ACC112 (cell line): ENCODE measurements around the gene RNASE7.

Experiments used
- H2AFZ ChIP-seq: fragments of 200-600 bp; sonication (generic); one replicate; pipeline ENCODE4 v1.6.0; 2017; ENCODE audit warnings: antibody characterized with exemption, low read length; ENCODE audit not compliant: unreplicated experiment
- H3K27ac ChIP-seq: fragments of 200-600 bp; sonication (generic); 2 replicates; pipeline ENCODE4 v1.5.1; 2014; ENCODE audit warnings: low read depth, mild to moderate bottlenecking, antibody characterized with exemption, low read length, moderate library complexity
- H3K27me3 ChIP-seq: fragments of 200-600 bp; sonication (generic); 2 replicates; pipeline ENCODE4 v1.6.1; 2014; ENCODE audit warnings: mild to moderate bottlenecking, antibody characterized with exemption, low read length, moderate library complexity, mixed read lengths; ENCODE audit not compliant: insufficient read depth
- H3K36me3 ChIP-seq: fragments of 200-600 bp; sonication (generic); 2 replicates; pipeline ENCODE4 v1.6.1; 2016; ENCODE audit warnings: mild to moderate bottlenecking, antibody characterized with exemption, low read length, moderate library complexity, mixed read lengths; ENCODE audit not compliant: insufficient read depth
- H3K4me1 ChIP-seq: fragments of 200-600 bp; sonication (generic); one replicate; pipeline ENCODE4 v1.6.1; 2016; ENCODE audit warnings: low read length, mixed read lengths; ENCODE audit not compliant: insufficient read depth, unreplicated experiment, control insufficient read depth
- H3K4me3 ChIP-seq: fragments of 200-600 bp; sonication (generic); 2 replicates; pipeline ENCODE4 v1.5.1; 2014; ENCODE audit warnings: mild to moderate bottlenecking, low read depth, low read length
- H3K79me2 ChIP-seq: fragments of 200-600 bp; sonication (generic); one replicate; pipeline ENCODE4 v1.6.0; 2016; ENCODE audit warnings: low read length; ENCODE audit not compliant: control insufficient read depth, unreplicated experiment, insufficient read depth

RNASE7 gene

DNA sequence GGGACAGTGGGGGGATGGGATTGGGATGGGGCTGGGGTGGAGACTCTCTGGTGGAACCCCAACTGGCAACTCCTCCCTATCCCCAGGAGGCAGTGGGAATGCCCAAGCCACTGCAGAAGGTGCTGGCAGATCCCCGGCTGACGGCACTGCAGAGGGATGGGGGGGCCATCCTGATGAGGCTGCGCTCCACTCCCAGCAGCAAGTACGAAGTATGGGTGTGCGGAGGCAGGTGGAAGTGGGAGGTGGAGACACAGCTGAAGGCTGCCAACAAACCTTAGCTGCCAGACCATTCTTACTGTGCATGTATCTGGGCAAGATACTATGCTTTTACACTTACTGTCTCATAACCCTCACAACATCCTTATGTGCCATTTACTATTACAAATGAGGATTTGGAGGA lies 36.1 kb downstream of the RNASE7 start:
- H3K36me3 ChIP-seq = peaks cover 32% of the 10 kb centered on the region
- no peak overlapping the region for H3K4me3 ChIP-seq
- no peaks in the 10 kb centered on the region for H3K4me1 ChIP-seq
- no peaks in the 10 kb centered on the region for H3K27me3 ChIP-seq
- no peak overlapping the region for H2AFZ ChIP-seq
- H3K79me2 ChIP-seq = no peaks in the 10 kb centered on the region
- H3K27ac ChIP-seq = no peak overlapping the region

DNA sequence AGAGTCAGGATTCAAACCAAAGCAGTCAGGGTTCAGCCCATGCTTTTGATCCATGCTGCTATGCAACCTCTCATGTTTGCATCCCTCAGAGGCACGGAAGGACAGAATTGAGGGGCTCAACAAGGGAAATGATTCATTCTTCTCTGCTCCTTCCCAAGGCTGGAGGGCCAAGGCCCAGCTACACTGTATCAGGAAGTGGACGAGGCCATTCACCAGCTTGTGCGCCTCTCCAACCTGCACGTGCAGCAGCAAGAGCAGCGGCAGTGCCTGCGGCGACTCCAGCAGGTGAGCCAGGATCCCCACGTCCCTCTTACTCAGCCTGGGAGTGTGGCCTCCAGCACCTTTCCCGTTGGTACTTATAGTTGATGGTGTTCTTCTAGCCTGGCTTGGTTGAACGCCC lies 36.6 kb downstream of the RNASE7 start:
- Histone ChIP-seq H3K27me3 (no peaks in the 10 kb centered on the region), H3K4me1 (no peaks in the 10 kb centered on the region), H3K36me3 (peaks cover 32% of the 10 kb centered on the region), H3K27ac (no peak overlapping the region), H3K4me3 (no peak overlapping the region), H2AFZ (no peak overlapping the region), H3K79me2 (no peaks in the 10 kb centered on the region)

DNA sequence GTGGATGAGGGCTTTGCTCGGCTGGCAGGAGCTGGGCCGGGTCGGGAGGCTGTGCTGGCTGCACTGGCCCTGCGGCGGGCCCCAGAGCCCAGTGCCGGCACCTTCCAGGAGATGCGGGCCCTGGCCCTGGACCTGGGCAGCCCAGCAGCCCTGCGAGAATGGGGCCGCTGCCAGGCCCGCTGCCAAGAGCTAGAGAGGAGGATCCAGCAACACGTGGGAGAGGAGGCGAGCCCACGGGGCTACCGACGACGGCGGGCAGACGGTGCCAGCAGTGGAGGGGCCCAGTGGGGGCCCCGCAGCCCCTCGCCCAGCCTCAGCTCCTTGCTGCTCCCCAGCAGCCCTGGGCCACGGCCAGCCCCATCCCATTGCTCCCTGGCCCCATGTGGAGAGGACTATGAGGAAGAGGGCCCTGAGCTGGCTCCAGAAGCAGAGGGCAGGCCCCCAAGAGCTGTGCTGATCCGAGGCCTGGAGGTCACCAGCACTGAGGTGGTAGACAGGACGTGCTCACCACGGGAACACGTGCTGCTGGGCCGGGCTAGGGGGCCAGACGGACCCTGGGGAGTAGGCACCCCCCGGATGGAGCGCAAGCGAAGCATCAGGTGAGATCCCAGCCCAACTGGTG lies 39.5 kb downstream of the RNASE7 start:
- H3K36me3 ChIP-seq = peaks cover 24% of the 10 kb centered on the region

DNA sequence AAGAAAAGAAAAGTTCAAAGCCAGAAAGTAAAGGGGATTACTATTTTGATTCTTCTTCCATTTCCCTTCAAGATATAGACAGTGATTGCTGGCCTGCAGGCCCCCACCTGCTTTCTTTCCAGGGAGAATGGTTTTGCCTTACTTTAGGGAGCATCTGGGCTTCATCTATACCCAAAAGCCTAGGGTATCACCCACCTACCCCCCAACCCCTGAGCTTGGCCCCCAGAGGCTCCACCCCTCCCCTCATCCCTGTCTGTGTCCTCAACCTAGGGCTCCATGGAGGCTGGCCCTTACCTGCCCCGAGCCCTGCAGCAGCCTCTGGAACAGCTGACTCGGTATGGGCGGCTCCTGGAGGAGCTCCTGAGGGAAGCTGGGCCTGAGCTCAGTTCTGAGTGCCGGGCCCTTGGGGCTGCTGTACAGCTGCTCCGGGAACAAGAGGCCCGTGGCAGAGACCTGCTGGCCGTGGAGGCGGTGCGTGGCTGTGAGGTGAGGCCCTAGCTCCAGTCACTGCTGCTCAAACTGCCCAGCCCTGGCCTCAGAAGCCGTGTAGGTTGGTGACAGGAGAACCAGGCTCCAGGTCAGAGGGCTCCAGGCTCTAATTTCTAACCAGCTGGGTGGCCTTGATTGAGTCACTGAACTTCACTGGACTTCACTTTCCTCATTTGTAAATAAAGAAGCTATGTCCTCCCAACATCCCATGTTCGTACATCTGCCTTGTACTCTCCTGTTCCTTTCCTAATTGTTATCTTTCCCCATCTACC lies 41.6 kb downstream of the RNASE7 start:
- peaks cover 27% of the 10 kb centered on the region for H3K4me1 ChIP-seq
- H3K27ac ChIP-seq = peak overlapping the region; percentile 97; the same call in 1 of the 2 replicates
- H2AFZ ChIP-seq = no peak overlapping the region
- peaks cover 25% of the 10 kb centered on the region for H3K36me3 ChIP-seq
- no peaks in the 10 kb centered on the region for H3K27me3 ChIP-seq
- no peak overlapping the region for H3K4me3 ChIP-seq
- H3K79me2 ChIP-seq = no peaks in the 10 kb centered on the region

More for the DNA sequence above, 39.5 kb downstream of the RNASE7 start:
- Histone ChIP-seq H3K4me1 (peaks cover 12% of the 10 kb centered on the region), H2AFZ (no peak overlapping the region), H3K79me2 (no peaks in the 10 kb centered on the region), H3K27me3 (no peaks in the 10 kb centered on the region), H3K4me3 (no peak overlapping the region), H3K27ac (no peak overlapping the region)

DNA sequence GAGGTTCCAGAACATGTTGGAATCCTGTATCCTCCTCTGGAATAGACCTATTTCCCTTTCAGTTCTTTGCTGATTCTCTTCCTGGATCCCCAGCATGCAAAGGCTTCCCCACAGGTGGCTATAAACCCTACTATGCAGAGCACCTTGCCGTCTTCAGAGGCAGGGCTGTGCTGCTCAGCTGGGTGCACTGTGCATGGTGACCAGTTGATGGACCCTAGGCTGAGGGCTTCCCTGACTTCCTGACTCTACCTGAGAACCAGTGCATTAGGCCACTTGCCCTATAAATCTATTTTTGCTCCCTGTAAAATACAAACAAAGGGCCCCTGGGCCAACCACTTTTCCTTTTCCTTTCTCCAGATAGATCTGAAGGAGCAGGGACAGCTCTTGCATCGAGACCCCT lies 42.2 kb downstream of the RNASE7 start:
- H3K27ac ChIP-seq = peak overlapping the region; percentile 97; the same call in 1 of the 2 replicates
- H3K27me3 ChIP-seq = no peaks in the 10 kb centered on the region
- no peak overlapping the region for H3K4me3 ChIP-seq
- peaks cover 24% of the 10 kb centered on the region for H3K36me3 ChIP-seq
- no peaks in the 10 kb centered on the region for H3K79me2 ChIP-seq
- H3K4me1 ChIP-seq = peaks cover 27% of the 10 kb centered on the region
- H2AFZ ChIP-seq = no peak overlapping the region

DNA sequence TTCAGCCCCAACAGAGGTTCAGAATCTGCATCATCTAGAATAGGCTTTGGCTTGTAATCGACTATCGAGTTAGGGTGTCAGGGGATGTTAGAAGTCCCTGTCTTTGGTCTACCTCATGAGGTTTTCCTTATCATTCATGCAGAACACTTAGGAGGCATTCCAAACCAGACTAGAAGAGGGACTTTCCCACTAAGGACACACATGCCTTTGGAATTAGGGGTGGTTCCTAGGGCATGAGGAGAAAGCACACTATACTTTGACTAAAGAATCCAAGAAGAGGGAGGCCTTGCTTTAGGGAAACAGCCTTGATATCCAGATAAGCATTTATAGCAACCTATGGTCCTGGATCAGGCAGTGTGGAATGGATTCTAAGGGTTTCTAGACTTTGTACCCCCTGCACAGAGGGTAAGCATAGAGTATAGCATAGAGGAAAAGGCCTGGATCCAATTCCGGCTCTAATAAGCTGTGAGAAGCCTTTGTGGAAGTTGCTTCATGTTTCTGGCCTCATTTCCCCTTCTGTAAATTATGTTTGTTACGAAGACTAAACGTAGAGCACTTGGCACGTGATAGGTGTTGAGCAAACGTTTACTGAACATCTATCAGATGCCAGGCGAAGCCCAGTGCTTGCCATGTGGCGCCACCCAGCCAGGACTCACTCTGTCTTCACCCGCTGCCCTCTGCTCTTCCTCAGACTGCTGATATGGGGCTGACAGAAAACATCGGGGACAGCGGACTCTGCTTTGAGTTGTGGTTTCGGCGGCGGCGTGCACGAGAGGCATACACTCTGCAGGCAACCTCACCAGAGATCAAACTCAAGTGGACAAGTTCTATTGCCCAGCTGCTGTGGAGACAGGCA lies 43.1 kb downstream of the RNASE7 start:
- H3K27ac ChIP-seq = peak overlapping the region; percentile 97
- peaks cover 27% of the 10 kb centered on the region for H3K4me1 ChIP-seq
- H3K79me2 ChIP-seq = no peaks in the 10 kb centered on the region
- H3K27me3 ChIP-seq = no peaks in the 10 kb centered on the region
- no peak overlapping the region for H3K4me3 ChIP-seq
- H2AFZ ChIP-seq = no peak overlapping the region
- H3K36me3 ChIP-seq = peaks cover 16% of the 10 kb centered on the region; the same call in 1 of the 2 replicates

DNA sequence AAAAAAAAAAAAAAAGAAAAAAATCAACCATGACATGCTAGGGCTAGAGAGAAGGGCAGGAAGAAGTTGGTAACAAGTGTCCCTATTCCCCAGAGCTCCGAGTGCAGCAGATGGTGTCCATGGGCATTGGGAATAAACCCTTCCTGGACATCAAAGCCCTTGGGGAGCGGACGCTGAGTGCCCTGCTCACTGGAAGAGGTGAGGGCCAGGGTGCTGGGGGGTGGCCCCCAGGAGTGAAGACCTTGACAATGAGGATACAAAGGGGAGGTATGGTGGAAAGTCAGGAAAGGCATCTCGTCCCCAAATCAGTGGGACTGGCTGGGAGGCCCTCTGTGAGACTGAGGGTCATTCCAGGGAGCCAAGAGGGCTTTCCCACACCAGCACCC lies 44.7 kb downstream of the RNASE7 start:
- peaks cover 15% of the 10 kb centered on the region; the same call in 1 of the 2 replicates for H3K36me3 ChIP-seq
- no peaks in the 10 kb centered on the region for H3K79me2 ChIP-seq
- H3K27ac ChIP-seq = peak overlapping the region; percentile 97
- no peak overlapping the region for H3K4me3 ChIP-seq
- no peak overlapping the region for H2AFZ ChIP-seq
- H3K4me1 ChIP-seq = peaks cover 27% of the 10 kb centered on the region
- H3K27me3 ChIP-seq = no peaks in the 10 kb centered on the region

DNA sequence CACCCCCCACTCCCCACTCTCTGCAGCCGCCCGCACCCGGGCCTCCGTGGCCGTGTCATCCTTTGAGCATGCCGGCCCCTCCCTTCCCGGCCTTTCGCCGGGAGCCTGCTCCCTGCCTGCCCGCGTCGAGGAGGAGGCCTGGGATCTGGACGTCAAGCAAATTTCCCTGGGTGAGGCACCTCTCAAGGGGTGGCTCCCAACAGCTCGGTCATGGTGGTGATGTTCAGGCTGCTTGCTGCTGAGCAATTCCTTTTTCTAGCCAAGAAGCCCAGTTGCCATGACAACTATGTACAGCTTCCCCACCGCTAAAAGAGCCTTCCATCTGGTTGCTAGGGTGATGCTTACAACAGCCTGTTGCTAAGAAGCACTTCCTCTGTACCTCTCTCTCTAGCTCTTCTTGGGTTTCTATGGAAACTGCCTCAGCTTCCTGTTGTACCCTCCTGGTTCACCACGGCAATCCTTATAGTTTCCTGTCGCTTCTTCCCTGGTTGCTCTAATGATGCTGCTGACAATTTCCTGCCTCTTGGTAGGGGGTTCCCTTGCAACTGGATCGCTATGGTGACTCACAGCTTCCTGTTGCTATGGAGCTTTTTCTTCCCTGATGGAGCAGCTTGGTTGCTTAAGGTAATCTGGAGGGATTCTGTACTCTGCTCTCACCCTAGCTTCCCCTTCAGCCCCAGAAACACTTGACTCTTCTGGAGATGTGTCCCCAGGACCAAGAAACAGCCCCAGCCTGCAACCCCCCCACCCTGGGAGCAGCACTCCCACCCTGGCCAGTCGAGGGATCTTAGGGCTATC lies 45.3 kb downstream of the RNASE7 start:
- Histone ChIP-seq H2AFZ (no peak overlapping the region), H3K79me2 (no peaks in the 10 kb centered on the region), H3K36me3 (peaks cover 11% of the 10 kb centered on the region; the same call in 1 of the 2 replicates), H3K4me3 (no peak overlapping the region), H3K27me3 (no peaks in the 10 kb centered on the region), H3K4me1 (peaks cover 27% of the 10 kb centered on the region), H3K27ac (peak overlapping the region; percentile 97)

DNA sequence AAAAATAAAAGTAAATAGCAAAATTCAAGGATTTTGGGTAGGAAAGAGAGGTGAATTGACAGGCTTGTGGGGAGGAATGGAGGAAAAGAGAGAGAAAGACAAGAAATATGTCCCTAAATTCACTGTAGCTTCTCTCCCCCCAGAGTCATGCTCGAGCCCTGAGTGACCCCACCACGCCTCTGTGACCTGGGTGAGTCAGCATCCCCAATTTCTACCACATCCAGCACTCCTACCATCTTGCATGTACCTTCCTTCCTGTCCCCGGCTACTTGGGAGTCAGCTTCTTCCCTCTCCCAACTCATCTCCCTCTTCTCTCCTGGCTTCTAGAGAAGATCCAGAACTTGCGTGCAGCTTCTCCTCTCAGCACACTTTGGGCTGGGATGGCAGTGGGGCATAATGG lies 46.5 kb downstream of the RNASE7 start:
- H3K4me3 ChIP-seq = no peak overlapping the region
- H3K27ac ChIP-seq = peak overlapping the region; percentile 97; the same call in 1 of the 2 replicates
- 0 out of 2 replicates have a peak, but pooled peaks cover 6% of the 10 kb centered on the region for H3K36me3 ChIP-seq
- H3K4me1 ChIP-seq = peaks cover 27% of the 10 kb centered on the region
- H3K27me3 ChIP-seq = no peaks in the 10 kb centered on the region
- no peak overlapping the region for H2AFZ ChIP-seq
- no peaks in the 10 kb centered on the region for H3K79me2 ChIP-seq

DNA sequence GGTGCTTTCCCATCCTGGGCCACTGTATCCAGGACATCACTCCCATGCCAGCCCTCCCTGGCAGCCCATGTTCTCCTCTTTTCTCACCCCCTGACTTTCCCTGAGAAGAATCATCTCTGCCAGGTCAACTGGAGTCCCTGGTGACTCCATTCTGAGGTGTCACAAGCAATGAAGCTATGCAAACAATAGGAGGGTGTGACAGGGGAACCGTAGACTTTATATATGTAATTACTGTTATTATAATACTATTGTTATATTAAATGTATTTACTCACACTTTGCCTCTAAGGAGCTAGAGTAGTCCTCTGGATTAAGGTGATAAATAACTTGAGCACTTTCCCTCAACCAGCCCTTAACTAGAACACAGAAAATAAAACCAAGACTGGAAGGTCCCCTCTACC lies 47.1 kb downstream of the RNASE7 start:
- no peak overlapping the region for H2AFZ ChIP-seq
- no peaks in the 10 kb centered on the region for H3K27me3 ChIP-seq
- no peaks in the 10 kb centered on the region for H3K79me2 ChIP-seq
- H3K27ac ChIP-seq = peak overlapping the region; percentile 97; the same call in 1 of the 2 replicates
- H3K36me3 ChIP-seq = 0 out of 2 replicates have a peak, but pooled peaks cover 6% of the 10 kb centered on the region
- peaks cover 27% of the 10 kb centered on the region for H3K4me1 ChIP-seq
- no peak overlapping the region for H3K4me3 ChIP-seq
